GM23248 (cell line): ENCODE data around the gene HSPA1A. TPM values are rescaled to one million over a fixed set of nuclear protein-coding genes. Genes with fewer than 3 reads are reported as not detected.
"Not testable (repeated sequence)": the region's sequence is repeated elsewhere in the genome, so short reads cannot be mapped to it uniquely, and the experiment has no call there.

Experiments used
- DNase-seq: peaks from one replicate; pipeline ENCODE4 v3.0.0-alpha.2; 2015
- H2AFZ ChIP-seq: fragments of 200-600 bp; sonication (generic); 2 replicates; pipeline ENCODE4 v1.6.1; 2016; ENCODE audit warnings: antibody characterized with exemption
- H3F3A ChIP-seq: fragments of 200-600 bp; sonication (generic); 2 replicates; pipeline ENCODE4 v1.6.1; 2016; ENCODE audit warnings: mild to moderate bottlenecking, antibody characterized with exemption, mixed run types; ENCODE audit not compliant: insufficient read depth
- H3K27ac ChIP-seq: fragments of 200-600 bp; sonication (generic); 2 replicates; pipeline ENCODE4 v1.5.1; 2016; ENCODE audit warnings: mild to moderate bottlenecking
- H3K27me3 ChIP-seq: fragments of 200-600 bp; sonication (generic); replicated peaks from 2 replicates; pipeline ENCODE4 v1.6.1; 2016; ENCODE audit warnings: mild to moderate bottlenecking; ENCODE audit not compliant: insufficient read depth
- H3K36me3 ChIP-seq: fragments of 200-600 bp; sonication (generic); 2 replicates; pipeline ENCODE4 v1.6.1; 2016; ENCODE audit warnings: low read depth, mild to moderate bottlenecking
- H3K4me1 ChIP-seq: fragments of 200-600 bp; sonication (generic); 2 replicates; pipeline ENCODE4 v1.6.1; 2016; ENCODE audit warnings: mild to moderate bottlenecking; ENCODE audit not compliant: insufficient read depth
- H3K4me2 ChIP-seq: fragments of 200-600 bp; sonication (generic); one replicate; pipeline ENCODE4 v1.6.1; 2016; ENCODE audit warnings: mild to moderate bottlenecking; ENCODE audit not compliant: unreplicated experiment
- H3K4me3 ChIP-seq: fragments of 200-600 bp; sonication (generic); 2 replicates; pipeline ENCODE4 v1.5.1; 2016; ENCODE audit warnings: mild to moderate bottlenecking
- H3K79me2 ChIP-seq: fragments of 200-600 bp; sonication (generic); 2 replicates; pipeline ENCODE4 v1.6.1; 2016; ENCODE audit warnings: mild to moderate bottlenecking; ENCODE audit not compliant: insufficient read depth
- H3K9ac ChIP-seq: fragments of 200-600 bp; sonication (generic); 2 replicates; pipeline ENCODE4 v1.6.1; 2016; ENCODE audit warnings: mild to moderate bottlenecking
- H3K9me2 ChIP-seq: fragments of 200-600 bp; sonication (generic); 2 replicates; pipeline ENCODE4 v1.6.1; 2016; ENCODE audit warnings: mixed run types, mild to moderate bottlenecking, moderate library complexity; ENCODE audit not compliant: insufficient read depth
- H3K9me3 ChIP-seq: fragments of 200-600 bp; sonication (generic); one replicate; pipeline ENCODE4 v1.6.1; 2017; ENCODE audit warnings: low read depth
- H4K20me1 ChIP-seq: fragments of 200-600 bp; sonication (generic); 2 replicates; pipeline ENCODE4 v1.6.0; 2016; ENCODE audit not compliant: insufficient read depth
- EZH2 ChIP-seq: fragments of 200-600 bp; sonication (generic); IDR thresholded peaks from 2 replicates; pipeline ENCODE4 v1.6.1; 2018; ENCODE audit warnings: antibody characterized with exemption, mild to moderate bottlenecking; ENCODE audit not compliant: insufficient read depth, poor library complexity, severe bottlenecking
- EZH2phosphoT487 ChIP-seq: fragments of 200-600 bp; sonication (generic); IDR thresholded peaks from 2 replicates; pipeline ENCODE4 v1.6.1; 2018; ENCODE audit warnings: antibody characterized with exemption, moderate library complexity, mild to moderate bottlenecking, low read depth; ENCODE audit not compliant: insufficient read depth
- WGBS, 2 experiments: methylation state at CpG; one replicate each; pipeline ENCODE4 v1.1.6; 2015 to 2017; ENCODE audit warnings: low lambda C conversion rate in 2 of 2, low coverage in 1 of 2; ENCODE audit errors: missing lambda C conversion rate in 2 of 2; 5-methylcytosine and 5-hydroxymethylcytosine counted together
- in situ Hi-C: fragments of 300-500 bp; cut with MboI; formaldehyde crosslinking; loops from 2 replicates; pipeline ENCODE4 v1.15.0; 2020
- polyA plus RNA-seq: library from polyadenylated mRNA; unstranded; fragments of >200 nt; fragmentation: Nextera tagmentation; extraction: Ambion mirVana; gene quantifications from 2 replicates; pipeline ENCODE4 v1.2.1, GENCODE V29; 2016
- total RNA-seq: library from RNA; depleted of rRNA; stranded (reverse); fragments of >200 nt; shearing (Covaris generic); gene quantifications from 2 replicates; pipeline ENCODE4 v1.2.3, GENCODE V29; 2014

The HSPA1A gene
- total and polyA plus RNA-seq, 2 experiments from 2014 or later: 67.5 to 107 TPM

DNA sequence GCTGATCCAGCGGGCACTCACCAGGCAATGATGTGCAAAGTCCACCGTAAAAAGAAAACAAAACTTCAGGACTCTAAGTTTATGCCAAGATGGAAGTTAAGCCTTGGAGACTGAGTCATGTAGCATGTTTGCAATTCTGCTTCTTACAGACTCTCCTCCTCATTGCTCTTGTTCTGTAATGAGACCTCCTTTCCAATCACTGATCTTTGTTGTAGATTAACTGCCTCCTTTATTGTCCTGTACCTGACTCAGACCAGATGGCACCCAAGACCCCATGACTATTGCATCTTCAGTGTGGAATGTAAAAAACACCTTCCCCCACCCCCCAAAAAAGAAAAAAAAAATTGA lies 36.1 kb downstream of the HSPA1A start:
- Histone ChIP-seq H2AFZ (no peak overlapping the region), H3F3A (peaks cover 8% of the 10 kb centered on the region; the same call in 1 of the 2 replicates), H4K20me1 (no peaks in the 10 kb centered on the region), H3K9me3 (no peaks in the 10 kb centered on the region), H3K9ac (no peak overlapping the region), H3K27me3 (no peaks in the 10 kb centered on the region), H3K27ac (no peak overlapping the region), H3K36me3 (no peaks in the 10 kb centered on the region), H3K9me2 (no peaks in the 10 kb centered on the region), H3K79me2 (no peaks in the 10 kb centered on the region), H3K4me2 (no peak overlapping the region), H3K4me1 (no peaks in the 10 kb centered on the region), H3K4me3 (no peak overlapping the region)
- in situ Hi-C loops: no loop called here
- no peak for TF ChIP-seq EZH2phosphoT487
- 25 to 37% methylated on average over 2 of the region's 2 CpGs for WGBS, 2 experiments
- peak; percentile 54 for DNase-seq

DNA sequence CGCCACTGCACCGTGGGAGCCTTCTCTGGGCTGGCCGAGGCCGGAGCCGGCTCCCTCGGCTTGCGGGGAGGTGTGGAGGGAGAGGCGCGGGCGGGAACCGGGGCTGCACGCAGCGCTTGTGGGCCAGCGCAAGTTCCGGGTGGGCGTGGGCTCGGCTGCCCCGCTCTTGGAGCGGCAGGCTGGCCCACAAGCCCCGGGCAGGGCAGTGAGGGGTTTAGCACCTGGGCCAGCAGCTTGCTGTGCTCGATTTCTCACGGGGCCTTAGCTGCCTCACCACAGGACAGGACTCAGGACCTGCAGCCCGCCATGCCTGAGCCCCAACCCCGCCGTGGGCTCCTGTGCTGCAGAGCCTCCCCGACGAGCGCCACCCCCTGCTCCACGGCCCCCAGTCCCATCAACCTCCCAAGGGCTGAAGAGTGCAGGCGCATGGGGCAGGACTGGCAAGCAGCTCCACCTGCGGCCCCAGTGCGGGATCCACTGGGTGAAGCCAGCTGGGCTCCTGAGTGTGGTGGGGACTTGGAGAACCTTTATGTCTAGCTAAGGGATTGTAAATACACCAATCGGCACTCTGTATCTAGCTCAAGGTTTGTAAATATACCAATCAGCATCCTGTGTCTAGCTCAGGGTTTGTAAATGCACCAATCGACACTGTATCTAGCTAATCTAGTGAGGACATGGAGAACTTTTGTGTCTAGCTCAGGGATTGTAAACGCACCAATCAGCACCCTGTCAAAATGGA lies 36.8 kb downstream of the HSPA1A start:
- in situ Hi-C loops: not testable (repeated sequence)

DNA sequence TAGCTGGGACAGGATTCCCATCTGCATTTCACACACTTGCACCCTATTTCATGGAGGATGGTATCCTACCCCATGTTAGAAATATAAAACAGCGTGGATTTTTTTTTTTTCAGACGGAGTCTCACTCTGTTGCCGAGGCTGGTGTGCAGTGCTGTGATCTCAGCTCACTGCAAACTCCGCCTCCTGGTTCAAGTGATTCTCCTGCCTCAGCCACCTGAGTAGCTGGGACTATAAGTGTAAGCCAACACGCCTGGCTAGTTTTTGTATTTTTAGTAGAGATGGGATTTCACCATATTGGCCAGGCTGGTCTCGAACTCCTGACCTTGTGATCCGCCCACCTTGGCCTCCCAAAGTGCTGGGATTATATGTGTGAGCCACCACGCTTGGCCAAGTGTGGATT lies 42.4 kb downstream of the HSPA1A start:
- H3K9me2 ChIP-seq, H3K27ac ChIP-seq, H3F3A ChIP-seq, in situ Hi-C loops, H3K4me3 ChIP-seq, H4K20me1 ChIP-seq, DNase-seq, H3K4me2 ChIP-seq, H3K9me3 ChIP-seq, H3K4me1 ChIP-seq, H3K27me3 ChIP-seq, H3K36me3 ChIP-seq, H2AFZ ChIP-seq, H3K9ac ChIP-seq: not testable (repeated sequence)
- H3K79me2 ChIP-seq: peaks cover 11% of the 10 kb centered on the region
- 81 to 86% methylated on average over 8 of the region's 8 CpGs for WGBS, 2 experiments

More for the DNA sequence above, 36.8 kb downstream of the HSPA1A start:
- H3K9ac ChIP-seq, H3K36me3 ChIP-seq, H3K4me3 ChIP-seq, H4K20me1 ChIP-seq, H3K79me2 ChIP-seq, H3K27ac ChIP-seq, DNase-seq, H3K4me2 ChIP-seq, H3K4me1 ChIP-seq, H2AFZ ChIP-seq, H3K9me3 ChIP-seq, H3K9me2 ChIP-seq, H3F3A ChIP-seq, H3K27me3 ChIP-seq: not testable (repeated sequence)
- WGBS, 2 experiments: 88 to 91% methylated on average over 13 to 35 of the region's 35 CpGs

DNA sequence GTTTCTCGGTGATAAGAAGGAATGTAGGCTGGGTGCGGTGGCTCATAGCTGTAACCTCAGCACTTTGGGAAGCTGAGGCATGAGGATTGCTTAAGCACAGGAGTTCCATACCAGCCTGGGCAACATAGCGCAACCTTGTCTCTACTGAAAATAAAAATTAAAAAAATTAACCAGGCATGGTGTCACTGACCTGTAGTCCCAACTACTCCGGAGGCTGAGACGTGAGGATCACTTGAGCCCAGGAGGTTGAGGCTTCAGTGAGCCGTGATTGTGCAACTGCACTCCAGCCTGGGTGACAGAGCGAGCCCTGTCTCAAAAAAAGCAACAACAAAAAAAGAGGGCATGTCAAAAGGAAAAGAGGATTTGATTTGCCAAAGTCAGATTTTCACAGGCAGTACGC lies 43.4 kb downstream of the HSPA1A start:
- WGBS, 2 experiments: 91 to 94% methylated on average over 8 of the region's 8 CpGs
- no peaks in the 10 kb centered on the region for H3K9me2 ChIP-seq
- H3K27ac ChIP-seq: no peak overlapping the region
- no peak overlapping the region for H3K9ac ChIP-seq
- peaks cover 11% of the 10 kb centered on the region for H3K4me1 ChIP-seq
- H3K36me3 ChIP-seq: no peaks in the 10 kb centered on the region; the same call in 1 of the 2 replicates
- no peaks in the 10 kb centered on the region for H4K20me1 ChIP-seq
- H2AFZ ChIP-seq: no peak overlapping the region
- no peaks in the 10 kb centered on the region for H3K27me3 ChIP-seq
- no peak for TF ChIP-seq EZH2
- TF ChIP-seq EZH2phosphoT487: no peak
- H3F3A ChIP-seq: 0 out of 2 replicates have a peak, but pooled peaks cover 6% of the 10 kb centered on the region
- H3K9me3 ChIP-seq: no peaks in the 10 kb centered on the region
- no peak overlapping the region for H3K4me2 ChIP-seq
- in situ Hi-C loops: no loop called here
- H3K4me3 ChIP-seq: no peak overlapping the region
- DNase-seq: no peak
- peaks cover 11% of the 10 kb centered on the region for H3K79me2 ChIP-seq

DNA sequence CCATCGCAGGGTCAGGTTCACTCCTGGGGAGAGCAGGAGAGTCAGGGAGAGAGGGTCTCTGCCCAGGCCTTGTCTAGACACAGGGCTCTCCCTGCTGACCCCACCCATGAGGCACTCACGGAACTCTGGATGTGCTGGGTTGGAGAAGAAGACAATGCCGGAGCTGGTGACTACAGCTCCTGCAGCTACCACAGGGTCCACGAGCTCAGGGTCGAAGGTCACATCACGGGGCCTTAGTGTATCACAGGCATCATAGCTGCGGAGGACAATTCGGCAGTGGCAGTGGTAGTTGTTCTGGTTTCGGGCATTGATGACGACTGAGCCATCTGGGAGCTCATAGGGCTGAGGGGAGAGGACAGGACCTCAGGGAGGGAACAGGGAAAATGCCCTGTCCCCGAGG lies 44.6 kb downstream of the HSPA1A start:
- Histone ChIP-seq H3K4me1 (peaks cover 11% of the 10 kb centered on the region), H4K20me1 (no peaks in the 10 kb centered on the region), H3K9me3 (no peaks in the 10 kb centered on the region), H3K27me3 (no peaks in the 10 kb centered on the region), H3K9me2 (no peaks in the 10 kb centered on the region), H3K36me3 (no peaks in the 10 kb centered on the region; the same call in 1 of the 2 replicates), H3K4me3 (no peak overlapping the region), H3K4me2 (no peak overlapping the region), H2AFZ (no peak overlapping the region), H3K79me2 (peaks cover 11% of the 10 kb centered on the region), H3K27ac (no peak overlapping the region), H3F3A (0 out of 2 replicates have a peak, but pooled peaks cover 7% of the 10 kb centered on the region), H3K9ac (no peak overlapping the region)
- WGBS, 2 experiments: 83 to 88% methylated on average over 11 of the region's 11 CpGs
- no peak for TF ChIP-seq EZH2phosphoT487
- no peak for TF ChIP-seq EZH2
- no peak for DNase-seq
- in situ Hi-C loops: no loop called here
